Liver (tissue), 3 donors: ENCODE measurements around the gene PODNL1.

Experiments
- CTCF ChIP-seq: fragments of 150-350 bp; IDR thresholded peaks from 2 replicates; pipeline ENCODE4 v1.5.1; 2017; ENCODE audit warnings: improper control_type of control experiment, low read depth, low read length; ENCODE audit not compliant: missing input control
- RAD21 ChIP-seq, 2 donors: IDR thresholded peaks; 2 replicates each; pipeline ENCODE4 v1.6.1; 2016; ENCODE audit warnings: antibody characterized with exemption in 2 of 2, mild to moderate bottlenecking in 2 of 2
- donor health status: healthy.
- donor health status: healthy.

DNA sequence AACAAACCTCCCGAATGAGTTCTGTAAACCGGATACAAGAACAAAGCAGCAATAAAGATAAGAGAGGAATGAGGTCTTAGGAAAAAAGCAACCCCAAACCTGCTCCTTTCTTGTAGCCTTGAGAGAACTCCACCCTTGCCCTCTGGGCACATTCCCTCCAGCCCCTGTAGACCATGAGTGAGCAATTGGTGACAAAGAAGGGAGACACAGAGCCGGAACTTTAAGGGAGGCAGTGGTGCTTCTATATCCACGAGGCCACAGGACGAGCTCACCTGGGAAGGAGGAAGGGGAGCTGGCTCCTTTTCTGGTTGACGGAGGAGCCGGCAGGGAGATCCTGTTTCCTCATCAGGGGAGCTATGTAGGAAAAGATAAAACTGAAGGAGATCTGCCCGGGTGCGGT is 45.3 kb downstream of the PODNL1 start:
- TF ChIP-seq RAD21 (IDR thresholded peaks at IDR 0.05) (no peak), CTCF (no peak)
